ENCODE data around the gene IRGQ.
"Not testable (repeated sequence)": the region's sequence is repeated elsewhere in the genome, so short reads cannot be mapped to it uniquely, and the experiment has no call there.

The IRGQ gene

DNA sequence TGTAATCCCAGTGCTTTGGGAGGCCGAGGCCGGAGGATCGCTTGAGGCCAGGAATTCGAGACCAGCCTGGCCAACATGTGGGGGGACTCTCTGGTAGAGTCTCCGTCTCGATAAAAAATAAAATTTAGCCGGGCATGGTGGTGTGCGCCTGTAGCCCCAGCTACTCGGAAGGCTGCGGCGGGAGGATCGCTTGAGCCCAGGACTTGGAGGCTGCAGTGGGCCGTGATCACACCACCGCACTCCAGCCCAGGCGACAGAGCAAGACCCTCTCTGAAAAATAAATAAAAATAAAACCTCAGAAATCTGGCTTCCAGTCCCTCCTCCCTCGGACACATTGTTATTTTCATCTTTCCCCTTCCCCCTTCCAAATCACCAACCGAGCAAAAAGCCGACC is 332 bp downstream of the IRGQ start:
- no peaks in the 10 kb centered on the region for H3K27me3 ChIP-seq (ENCODE audit: low read depth, low read length)
- no peaks in the 10 kb centered on the region for H3K9me3 ChIP-seq (ENCODE audit: control insufficient read depth in 1 of 2, low read length in 2 of 2)
- H3K36me3 ChIP-seq (ENCODE audit: control insufficient read depth in 1 of 2, insufficient read depth in 2 of 2, low read length in 2 of 2), result peaks cover 17 to 50% of the 10 kb centered on the region in 2 donors
- peaks cover 7 to 38% of the 10 kb centered on the region in 2 donors for H3K4me1 ChIP-seq (ENCODE audit: control insufficient read depth in 1 of 2, insufficient read depth in 2 of 2, low read length in 2 of 2)
- peak overlapping the region; percentile 78 to 88 for H3K4me3 ChIP-seq (ENCODE audit: low read depth in 1 of 2, low read length in 2 of 2)
- peak overlapping the region; percentile 98 for H3K27ac ChIP-seq (ENCODE audit: low read length)

DNA sequence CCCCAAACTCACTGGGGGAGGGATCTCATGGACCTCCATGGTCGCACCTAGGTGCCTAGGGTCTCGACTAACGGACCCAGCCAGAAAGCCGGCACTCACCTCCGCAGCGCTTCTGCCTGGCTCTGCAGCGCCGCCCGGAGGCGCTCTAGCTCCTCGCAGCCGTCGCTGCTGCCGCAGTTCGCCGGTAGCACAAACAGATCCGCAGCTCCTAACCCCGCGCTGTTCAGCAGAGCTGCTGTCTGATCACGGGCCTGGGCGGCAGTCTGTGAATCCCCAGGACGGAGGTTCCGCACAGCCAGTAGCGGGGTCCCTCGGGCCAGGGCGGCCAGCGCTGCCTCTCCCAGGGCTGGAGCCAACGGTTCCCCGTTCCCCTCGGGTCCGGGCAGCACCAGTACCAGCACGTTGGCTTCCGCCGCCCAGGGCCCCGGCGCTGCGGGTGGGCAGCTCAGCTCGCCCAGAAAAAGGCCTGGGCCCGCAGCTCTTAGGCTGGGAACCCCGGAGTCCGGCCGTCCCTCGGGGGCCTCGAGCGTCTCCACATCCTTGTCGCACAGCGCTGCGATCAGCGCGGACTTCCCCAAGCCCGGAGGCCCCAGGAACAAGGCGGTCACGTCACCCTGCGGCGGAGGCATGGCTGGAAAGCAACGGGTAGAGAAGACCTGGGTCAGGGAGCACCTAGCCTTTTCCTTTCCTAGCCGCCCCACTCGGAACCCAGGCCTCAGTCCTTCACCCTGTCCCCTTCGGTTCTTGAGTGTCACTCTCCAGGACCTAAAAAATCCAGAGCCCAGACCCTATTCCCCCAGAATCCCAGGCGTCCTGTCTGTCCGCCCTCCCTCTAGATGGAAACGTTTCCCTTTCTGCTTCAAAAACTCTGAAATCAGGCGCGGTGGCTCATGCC is 977 bp downstream of the IRGQ start:
- Histone ChIP-seq H3K4me1 (ENCODE audit: control insufficient read depth in 1 of 2, insufficient read depth in 2 of 2, low read length in 2 of 2) (peaks cover 7 to 38% of the 10 kb centered on the region in 2 donors), H3K27ac (ENCODE audit: low read length) (peak overlapping the region; percentile 98), H3K27me3 (ENCODE audit: low read depth, low read length) (no peaks in the 10 kb centered on the region), H3K9me3 (ENCODE audit: control insufficient read depth in 1 of 2, low read length in 2 of 2) (no peaks in the 10 kb centered on the region), H3K4me3 (ENCODE audit: low read depth in 1 of 2, low read length in 2 of 2) (peak overlapping the region; percentile 78 to 88), H3K36me3 (ENCODE audit: control insufficient read depth in 1 of 2, insufficient read depth in 2 of 2, low read length in 2 of 2) (peaks cover 12 to 53% of the 10 kb centered on the region in 2 donors)

DNA sequence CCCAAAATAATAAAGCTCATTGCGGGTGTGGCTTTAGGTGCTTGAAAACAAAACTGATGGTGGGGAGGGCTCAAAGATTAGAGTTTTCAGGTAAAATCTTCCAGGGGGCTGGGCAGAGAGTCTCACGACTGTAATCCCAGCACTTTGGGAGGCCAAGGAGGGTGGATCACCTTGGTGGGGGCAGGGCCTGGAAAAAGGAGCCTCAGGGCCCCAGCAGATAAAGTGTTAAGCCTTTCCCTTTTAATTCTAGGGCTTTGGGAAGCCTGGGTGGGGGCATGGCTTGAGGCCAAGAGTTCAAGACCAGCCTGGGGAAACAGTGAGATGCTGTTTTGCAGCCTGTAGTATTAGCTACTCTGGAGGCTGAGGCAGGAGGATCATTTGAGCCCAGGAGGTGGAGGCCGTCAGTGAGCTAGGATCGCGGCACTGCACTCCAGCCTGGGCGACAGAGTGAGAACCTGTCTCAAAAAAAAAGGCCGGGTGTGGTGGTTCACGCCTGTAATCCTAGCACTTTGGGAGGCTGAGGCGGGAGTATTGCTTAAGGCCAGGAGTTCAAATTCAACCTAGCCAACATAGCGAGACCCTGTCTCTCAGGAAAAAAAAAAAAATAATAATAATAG is 1.7 kb downstream of the IRGQ start:
- H3K4me3 ChIP-seq (ENCODE audit: low read depth in 1 of 2, low read length in 2 of 2), result peak overlapping the region; percentile 78 to 88
- no peaks in the 10 kb centered on the region for H3K9me3 ChIP-seq (ENCODE audit: control insufficient read depth in 1 of 2, low read length in 2 of 2)
- no peaks in the 10 kb centered on the region for H3K27me3 ChIP-seq (ENCODE audit: low read depth, low read length)
- H3K4me1 ChIP-seq (ENCODE audit: control insufficient read depth in 1 of 2, insufficient read depth in 2 of 2, low read length in 2 of 2), result peaks cover 7 to 38% of the 10 kb centered on the region in 2 donors
- H3K27ac ChIP-seq (ENCODE audit: low read length), result no peak overlapping the region
- peaks cover 6 to 48% of the 10 kb centered on the region in 2 donors for H3K36me3 ChIP-seq (ENCODE audit: control insufficient read depth in 1 of 2, insufficient read depth in 2 of 2, low read length in 2 of 2)

DNA sequence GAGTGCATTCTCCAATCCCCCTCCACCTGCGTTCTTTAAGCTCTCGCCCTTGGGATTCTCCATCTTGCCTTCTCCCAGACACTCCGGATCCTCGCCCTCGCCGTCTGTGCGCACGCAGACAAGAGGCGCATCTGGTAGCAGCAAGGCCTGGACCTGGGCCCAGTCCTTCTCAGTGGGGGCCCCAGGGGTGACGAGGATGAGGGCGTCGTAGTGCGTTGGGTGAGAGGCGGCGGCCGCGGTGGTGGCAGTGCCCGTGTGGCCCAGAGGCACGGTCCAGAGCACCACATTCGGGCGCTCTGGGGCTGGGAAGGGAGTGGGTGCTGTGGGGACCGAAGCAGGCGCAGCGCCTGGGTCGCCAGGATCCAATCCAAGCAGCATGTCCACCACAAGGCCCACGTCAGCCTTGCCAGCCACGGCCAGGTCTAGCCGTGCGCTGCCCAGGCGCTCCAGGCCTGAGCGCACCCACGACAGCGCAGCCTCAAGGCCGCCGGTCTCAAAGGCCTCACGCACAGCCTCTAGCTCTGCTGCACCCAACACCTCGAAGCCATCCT is 3.1 kb downstream of the IRGQ start:
- H3K4me1 ChIP-seq (ENCODE audit: control insufficient read depth in 1 of 2, insufficient read depth in 2 of 2, low read length in 2 of 2), result peaks cover 7 to 31% of the 10 kb centered on the region in 2 donors
- no peaks in the 10 kb centered on the region for H3K27me3 ChIP-seq (ENCODE audit: low read depth, low read length)
- H3K4me3 ChIP-seq (ENCODE audit: low read depth in 1 of 2, low read length in 2 of 2), result no peak overlapping the region
- no peaks in the 10 kb centered on the region for H3K9me3 ChIP-seq (ENCODE audit: control insufficient read depth in 1 of 2, low read length in 2 of 2)
- H3K27ac ChIP-seq (ENCODE audit: low read length), result no peak overlapping the region
- H3K36me3 ChIP-seq (ENCODE audit: control insufficient read depth in 1 of 2, insufficient read depth in 2 of 2, low read length in 2 of 2), result peaks cover 4 to 42% of the 10 kb centered on the region in 2 donors

DNA sequence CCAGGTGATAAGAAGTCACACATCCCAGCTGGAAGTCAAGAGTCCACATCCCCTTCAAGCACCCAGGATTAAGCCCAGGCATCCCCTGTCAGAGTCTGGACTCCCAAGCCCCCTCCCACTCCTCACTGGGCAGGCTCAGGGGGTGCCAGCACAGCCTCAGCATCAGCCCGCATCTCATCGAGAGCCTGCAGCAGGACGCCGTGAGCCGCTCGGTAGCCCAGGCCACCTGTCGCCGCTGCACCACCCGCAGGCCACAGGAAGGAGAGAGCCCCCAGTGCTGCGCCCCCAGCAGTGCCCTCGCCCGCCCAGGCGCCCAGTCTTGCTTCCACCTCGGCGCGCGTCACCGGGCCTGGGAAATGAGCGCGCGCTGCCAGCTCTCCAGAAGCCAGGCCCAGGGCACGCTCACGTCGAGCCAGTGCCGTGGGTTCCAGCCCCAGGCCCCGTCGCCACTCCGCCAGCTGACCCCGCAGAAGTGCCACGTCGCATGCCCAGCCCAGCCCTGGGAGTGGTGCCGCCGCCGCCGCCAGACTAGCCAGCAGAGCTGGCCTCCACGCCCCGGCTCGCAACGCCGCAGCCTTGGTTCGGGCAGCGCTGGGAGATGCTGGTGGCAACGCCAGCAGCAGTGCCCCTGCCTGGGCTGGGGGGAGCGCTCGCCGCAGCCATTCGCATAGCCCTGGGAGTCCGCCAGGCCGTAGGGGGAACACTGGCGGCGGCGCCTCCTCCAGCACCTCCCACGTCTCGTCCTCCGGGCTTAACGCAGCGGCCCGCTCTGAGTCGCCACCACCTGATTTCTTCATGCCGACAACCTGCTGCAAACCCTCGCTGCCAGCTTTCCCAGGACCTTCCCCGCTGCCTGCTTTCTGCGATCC is 3.8 kb downstream of the IRGQ start:
- Histone ChIP-seq H3K36me3 (ENCODE audit: control insufficient read depth in 1 of 2, insufficient read depth in 2 of 2, low read length in 2 of 2) (peaks cover 4 to 42% of the 10 kb centered on the region in 2 donors), H3K27me3 (ENCODE audit: low read depth, low read length) (no peaks in the 10 kb centered on the region), H3K27ac (ENCODE audit: low read length) (no peak overlapping the region), H3K4me3 (ENCODE audit: low read depth in 1 of 2, low read length in 2 of 2) (no peak overlapping the region), H3K4me1 (ENCODE audit: control insufficient read depth in 1 of 2, insufficient read depth in 2 of 2, low read length in 2 of 2) (peaks cover 2 to 24% of the 10 kb centered on the region in 2 donors), H3K9me3 (ENCODE audit: control insufficient read depth in 1 of 2, low read length in 2 of 2) (no peaks in the 10 kb centered on the region)

DNA sequence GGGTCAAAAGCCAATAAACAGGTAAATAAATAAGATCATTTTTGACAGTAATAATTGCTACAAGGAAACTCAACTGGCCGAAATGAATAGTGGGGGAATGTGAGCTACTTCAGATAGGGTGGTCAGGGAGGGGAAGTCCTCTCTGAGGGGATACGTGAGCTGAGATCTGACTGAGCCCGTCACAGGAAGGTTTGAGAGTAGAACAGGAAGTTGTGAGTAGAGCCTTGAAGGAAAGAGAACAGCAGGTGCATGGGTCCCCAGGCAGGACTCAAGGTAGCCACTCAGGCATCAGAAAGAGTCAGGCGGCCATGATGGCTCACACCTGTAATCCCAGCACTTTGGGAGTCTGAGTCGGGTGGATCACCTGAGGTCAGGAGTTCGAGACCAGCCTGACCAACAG is 6.3 kb downstream of the IRGQ start:
- Histone ChIP-seq H3K9me3 (ENCODE audit: control insufficient read depth in 1 of 2, low read length in 2 of 2) (no peaks in the 10 kb centered on the region), H3K36me3 (ENCODE audit: control insufficient read depth in 1 of 2, insufficient read depth in 2 of 2, low read length in 2 of 2) (peaks cover 4 to 61% of the 10 kb centered on the region in 2 donors), H3K4me3 (ENCODE audit: low read depth in 1 of 2, low read length in 2 of 2) (no peak overlapping the region), H3K4me1 (ENCODE audit: control insufficient read depth in 1 of 2, insufficient read depth in 2 of 2, low read length in 2 of 2) (peaks cover 0 to 16% of the 10 kb centered on the region in 2 donors), H3K27me3 (ENCODE audit: low read depth, low read length) (no peaks in the 10 kb centered on the region), H3K27ac (ENCODE audit: low read length) (no peak overlapping the region)

DNA sequence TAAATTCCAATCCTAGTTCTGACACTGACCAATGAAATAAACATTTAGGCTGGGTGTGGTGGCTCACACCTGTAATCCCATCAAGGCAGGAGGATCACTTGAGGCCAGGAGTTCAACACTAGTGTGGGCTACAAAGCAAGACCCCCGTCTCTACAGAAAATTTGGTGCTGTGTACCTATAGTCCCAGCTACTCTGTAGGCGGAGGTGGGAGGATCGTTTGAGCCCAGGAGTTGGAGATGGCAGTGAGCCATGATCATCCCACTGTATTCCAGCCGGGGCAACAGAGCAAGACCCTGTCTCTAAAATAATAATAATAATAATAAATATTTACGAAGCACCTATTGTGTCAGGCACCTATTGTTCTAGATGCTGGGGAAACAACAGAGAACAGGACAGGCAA is 6.7 kb downstream of the IRGQ start:
- H3K4me1 ChIP-seq (ENCODE audit: control insufficient read depth in 1 of 2, insufficient read depth in 2 of 2, low read length in 2 of 2), result peaks cover 0 to 12% of the 10 kb centered on the region in 2 donors
- H3K9me3 ChIP-seq (ENCODE audit: control insufficient read depth in 1 of 2, low read length in 2 of 2), result no peaks in the 10 kb centered on the region
- H3K36me3 ChIP-seq (ENCODE audit: control insufficient read depth in 1 of 2, insufficient read depth in 2 of 2, low read length in 2 of 2), result peaks cover 4 to 61% of the 10 kb centered on the region in 2 donors
- no peaks in the 10 kb centered on the region for H3K27me3 ChIP-seq (ENCODE audit: low read depth, low read length)
- no peak overlapping the region for H3K27ac ChIP-seq (ENCODE audit: low read length)
- no peak overlapping the region for H3K4me3 ChIP-seq (ENCODE audit: low read depth in 1 of 2, low read length in 2 of 2)

DNA sequence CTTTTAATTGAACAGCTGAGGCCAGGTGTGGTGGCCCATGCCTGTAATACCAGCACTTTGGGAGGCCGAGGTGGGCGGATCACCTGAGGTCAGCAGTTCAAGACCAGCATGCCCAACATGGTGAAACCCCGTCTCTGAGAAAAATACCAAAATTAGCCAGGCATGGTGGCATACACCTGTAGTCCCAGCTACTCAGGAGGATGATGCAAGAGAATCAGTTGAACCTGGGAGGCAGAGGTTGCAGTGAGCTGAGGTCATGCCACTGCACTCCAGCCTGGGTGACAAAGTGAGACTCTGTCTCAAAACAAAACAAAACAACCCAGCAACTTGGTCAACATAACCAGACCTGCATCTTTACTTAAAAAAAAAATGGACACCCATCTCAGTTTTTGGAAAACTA is 8.9 kb downstream of the IRGQ start:
- H3K4me3 ChIP-seq (ENCODE audit: low read depth in 1 of 2, low read length in 2 of 2); H3K9me3 ChIP-seq (ENCODE audit: control insufficient read depth in 1 of 2, low read length in 2 of 2); H3K4me1 ChIP-seq (ENCODE audit: control insufficient read depth in 1 of 2, insufficient read depth in 2 of 2, low read length in 2 of 2); H3K27ac ChIP-seq (ENCODE audit: low read length); H3K27me3 ChIP-seq (ENCODE audit: low read depth, low read length): not testable (repeated sequence)
- peaks cover 0 to 46% of the 10 kb centered on the region in 2 donors for H3K36me3 ChIP-seq (ENCODE audit: control insufficient read depth in 1 of 2, insufficient read depth in 2 of 2, low read length in 2 of 2)

DNA sequence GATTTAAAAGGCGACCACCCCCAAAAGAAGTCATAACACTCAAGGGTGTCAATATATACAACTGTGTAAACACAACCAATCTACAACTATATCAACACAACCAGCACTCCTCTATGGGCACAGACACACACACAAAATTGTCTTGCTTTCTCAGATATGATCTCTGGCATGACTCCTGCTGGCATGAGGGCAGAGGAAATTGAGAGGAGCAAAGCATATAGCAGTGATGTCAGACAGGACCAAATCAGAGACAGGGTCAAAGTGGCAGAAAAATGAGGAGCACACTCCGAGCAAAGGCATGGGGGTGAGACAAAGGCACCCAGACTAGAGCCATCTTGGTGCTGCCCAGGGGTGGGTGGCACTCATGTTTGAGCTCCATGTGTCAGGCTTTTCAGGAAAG is 9.6 kb downstream of the IRGQ start:
- peaks cover 0 to 39% of the 10 kb centered on the region in 2 donors for H3K36me3 ChIP-seq (ENCODE audit: control insufficient read depth in 1 of 2, insufficient read depth in 2 of 2, low read length in 2 of 2)
- H3K27me3 ChIP-seq (ENCODE audit: low read depth, low read length), result no peaks in the 10 kb centered on the region
- no peak overlapping the region for H3K27ac ChIP-seq (ENCODE audit: low read length)
- peaks cover under 1 to 7% of the 10 kb centered on the region in 2 donors for H3K4me1 ChIP-seq (ENCODE audit: control insufficient read depth in 1 of 2, insufficient read depth in 2 of 2, low read length in 2 of 2)
- no peaks in the 10 kb centered on the region for H3K9me3 ChIP-seq (ENCODE audit: control insufficient read depth in 1 of 2, low read length in 2 of 2)
- H3K4me3 ChIP-seq (ENCODE audit: low read depth in 1 of 2, low read length in 2 of 2), result no peak overlapping the region

DNA sequence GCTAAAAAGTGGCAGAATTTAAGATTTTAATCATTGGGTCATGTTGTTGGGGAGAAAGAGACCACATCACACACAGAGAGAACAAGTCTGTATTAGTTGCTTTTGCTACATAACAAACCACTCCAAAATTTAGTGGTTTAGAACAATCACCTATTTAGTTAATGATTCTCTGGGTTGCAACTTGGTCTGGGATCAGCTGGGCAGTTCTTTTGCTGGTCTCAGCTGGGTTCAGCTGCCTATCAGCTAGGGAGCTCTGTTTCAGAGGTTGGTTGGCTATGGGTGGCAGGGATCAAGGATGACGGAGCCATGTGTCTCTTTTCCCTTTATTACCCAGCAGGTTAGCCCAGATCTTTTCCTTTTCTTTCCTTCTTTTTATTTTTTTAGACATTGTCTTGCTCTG is 11.4 kb downstream of the IRGQ start:
- Histone ChIP-seq H3K4me3 (ENCODE audit: low read depth in 1 of 2, low read length in 2 of 2) (no peak overlapping the region), H3K9me3 (ENCODE audit: control insufficient read depth in 1 of 2, low read length in 2 of 2) (no peaks in the 10 kb centered on the region), H3K36me3 (ENCODE audit: control insufficient read depth in 1 of 2, insufficient read depth in 2 of 2, low read length in 2 of 2) (peaks cover 0 to 26% of the 10 kb centered on the region in 2 donors), H3K27me3 (ENCODE audit: low read depth, low read length) (no peaks in the 10 kb centered on the region), H3K27ac (ENCODE audit: low read length) (peak overlapping the region; percentile 39), H3K4me1 (ENCODE audit: control insufficient read depth in 1 of 2, insufficient read depth in 2 of 2, low read length in 2 of 2) (peaks cover 5 to 12% of the 10 kb centered on the region in 2 donors)

DNA sequence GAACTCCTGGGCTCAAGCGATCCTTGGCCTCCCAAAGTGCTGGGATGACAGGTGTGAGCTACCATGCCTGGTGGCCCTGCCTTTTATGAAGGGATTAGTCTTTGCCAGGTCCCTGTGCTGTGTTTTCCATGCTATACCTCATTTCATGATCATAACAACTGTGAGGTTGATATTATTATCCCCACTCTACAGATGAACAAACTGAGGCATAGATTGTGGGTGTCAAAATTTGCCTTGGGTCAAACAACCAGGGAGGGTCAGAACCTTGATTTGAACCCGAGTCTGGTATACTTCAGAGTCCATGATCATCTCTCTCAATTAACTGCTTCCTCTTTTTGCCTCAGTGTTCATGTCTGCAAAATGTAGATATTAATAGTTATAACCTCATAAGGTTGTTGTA is 13.4 kb downstream of the IRGQ start:
- Histone ChIP-seq H3K9me3 (ENCODE audit: control insufficient read depth in 1 of 2, low read length in 2 of 2) (no peaks in the 10 kb centered on the region), H3K27ac (ENCODE audit: low read length) (no peak overlapping the region), H3K27me3 (ENCODE audit: low read depth, low read length) (no peaks in the 10 kb centered on the region), H3K4me1 (ENCODE audit: control insufficient read depth in 1 of 2, insufficient read depth in 2 of 2, low read length in 2 of 2) (peaks cover 5 to 12% of the 10 kb centered on the region in 2 donors), H3K36me3 (ENCODE audit: control insufficient read depth in 1 of 2, insufficient read depth in 2 of 2, low read length in 2 of 2) (peaks cover 0 to 19% of the 10 kb centered on the region in 2 donors), H3K4me3 (ENCODE audit: low read depth in 1 of 2, low read length in 2 of 2) (no peak overlapping the region)
